ENCODE results near the gene SDK1.

Gene SDK1

DNA sequence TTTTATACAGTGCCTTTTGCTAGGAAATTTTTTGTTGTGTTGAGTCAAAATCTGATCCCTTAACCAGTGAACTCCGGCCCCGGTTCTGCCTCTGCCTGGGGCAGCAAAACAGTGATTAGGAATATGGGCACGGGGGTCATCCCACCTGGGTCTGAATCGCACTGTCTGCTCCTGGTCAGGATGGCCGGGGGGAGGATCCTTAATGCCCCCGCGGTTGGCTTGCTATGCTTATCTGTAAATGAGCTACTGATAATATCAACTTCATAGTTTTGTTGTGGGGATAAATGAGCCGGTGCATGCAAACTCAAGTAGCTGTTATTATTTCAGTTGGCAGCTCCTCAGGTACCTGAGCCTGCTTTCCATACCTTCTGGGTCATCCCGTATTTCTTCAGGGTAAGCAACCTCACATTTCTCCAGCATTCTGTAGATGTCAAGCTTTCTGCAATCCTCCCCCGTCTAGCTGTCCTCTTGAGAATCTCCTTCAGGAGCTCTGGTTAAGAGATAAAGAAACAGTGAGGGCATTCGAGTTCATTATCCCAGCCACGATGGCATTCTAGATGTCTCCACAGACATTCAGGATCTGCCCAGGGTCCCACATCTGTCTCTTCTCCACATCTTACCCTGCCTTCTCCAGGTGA lies 592.2 kb downstream of the SDK1 start:
- H3K27me3 ChIP-seq (ENCODE audit: control insufficient read depth, low read length): peaks cover 6% of the 10 kb centered on the region
- H4K20me1 ChIP-seq (ENCODE audit: control insufficient read depth, insufficient read depth, low read depth, low read length): no peaks in the 10 kb centered on the region
- H3K79me2 ChIP-seq (ENCODE audit: control insufficient read depth, low read length): no peaks in the 10 kb centered on the region
- no peak overlapping the region for H3K4me2 ChIP-seq (ENCODE audit: low read length)
- no peaks in the 10 kb centered on the region for H3K36me3 ChIP-seq (ENCODE audit: control insufficient read depth, low read length)
- no peaks in the 10 kb centered on the region for H3K9me2 ChIP-seq (replicated peaks; ENCODE audit: control insufficient read depth, low read length)
- no peaks in the 10 kb centered on the region for H3K9me3 ChIP-seq (ENCODE audit: control insufficient read depth, insufficient read depth, low read length)
- H3K27ac ChIP-seq (ENCODE audit: low read depth, low read length): no peak overlapping the region
- TF ChIP-seq, protein P1, sequence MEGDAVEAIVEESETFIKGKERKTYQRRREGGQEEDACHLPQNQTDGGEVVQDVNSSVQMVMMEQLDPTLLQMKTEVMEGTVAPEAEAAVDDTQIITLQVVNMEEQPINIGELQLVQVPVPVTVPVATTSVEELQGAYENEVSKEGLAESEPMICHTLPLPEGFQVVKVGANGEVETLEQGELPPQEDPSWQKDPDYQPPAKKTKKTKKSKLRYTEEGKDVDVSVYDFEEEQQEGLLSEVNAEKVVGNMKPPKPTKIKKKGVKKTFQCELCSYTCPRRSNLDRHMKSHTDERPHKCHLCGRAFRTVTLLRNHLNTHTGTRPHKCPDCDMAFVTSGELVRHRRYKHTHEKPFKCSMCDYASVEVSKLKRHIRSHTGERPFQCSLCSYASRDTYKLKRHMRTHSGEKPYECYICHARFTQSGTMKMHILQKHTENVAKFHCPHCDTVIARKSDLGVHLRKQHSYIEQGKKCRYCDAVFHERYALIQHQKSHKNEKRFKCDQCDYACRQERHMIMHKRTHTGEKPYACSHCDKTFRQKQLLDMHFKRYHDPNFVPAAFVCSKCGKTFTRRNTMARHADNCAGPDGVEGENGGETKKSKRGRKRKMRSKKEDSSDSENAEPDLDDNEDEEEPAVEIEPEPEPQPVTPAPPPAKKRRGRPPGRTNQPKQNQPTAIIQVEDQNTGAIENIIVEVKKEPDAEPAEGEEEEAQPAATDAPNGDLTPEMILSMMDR (IDR thresholded peaks at IDR 0.05; ENCODE audit: low read depth, low read length, poor library complexity, severe bottlenecking): no peak
- TF ChIP-seq EZH2phosphoT487 (IDR thresholded peaks at IDR 0.05; ENCODE audit: borderline replicate concordance, low read length): no peak
- H3K4me3 ChIP-seq (ENCODE audit: low read length): no peak overlapping the region
- H3K4me1 ChIP-seq (ENCODE audit: control insufficient read depth, low read length): 0 out of 2 replicates have a peak, but pooled peaks cover 3% of the 10 kb centered on the region
- H3F3A ChIP-seq (ENCODE audit: control insufficient read depth, insufficient read depth): no peaks in the 10 kb centered on the region

DNA sequence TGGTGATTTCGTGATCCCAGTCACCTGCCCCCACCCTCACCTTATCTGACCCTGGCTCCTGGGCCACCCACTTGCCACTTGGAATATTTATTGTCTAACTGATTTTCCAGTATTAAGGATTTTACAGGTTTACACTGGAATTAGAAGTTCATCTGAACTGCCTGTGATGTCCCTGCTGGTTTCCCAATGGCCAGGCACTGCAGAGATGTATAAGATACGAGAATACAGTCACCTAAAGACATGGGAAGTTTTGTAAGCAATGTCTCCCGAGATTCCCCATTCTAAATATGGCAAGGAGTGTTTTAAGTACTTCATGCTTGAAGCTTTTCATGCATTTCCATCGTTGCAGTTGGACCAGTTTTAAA lies 592.7 kb downstream of the SDK1 start:
- Histone ChIP-seq H3K27ac (ENCODE audit: low read depth, low read length) (no peak overlapping the region), H3K4me3 (ENCODE audit: low read length) (no peak overlapping the region), H4K20me1 (ENCODE audit: control insufficient read depth, insufficient read depth, low read depth, low read length) (no peaks in the 10 kb centered on the region), H3K27me3 (ENCODE audit: control insufficient read depth, low read length) (peaks cover 6% of the 10 kb centered on the region), H3K4me1 (ENCODE audit: control insufficient read depth, low read length) (0 out of 2 replicates have a peak, but pooled peaks cover 3% of the 10 kb centered on the region), H3K36me3 (ENCODE audit: control insufficient read depth, low read length) (no peaks in the 10 kb centered on the region), H3K9me3 (ENCODE audit: control insufficient read depth, insufficient read depth, low read length) (no peaks in the 10 kb centered on the region), H3F3A (ENCODE audit: control insufficient read depth, insufficient read depth) (no peaks in the 10 kb centered on the region), H3K9me2 (replicated peaks; ENCODE audit: control insufficient read depth, low read length) (no peaks in the 10 kb centered on the region), H3K4me2 (ENCODE audit: low read length) (no peak overlapping the region), H3K79me2 (ENCODE audit: control insufficient read depth, low read length) (no peaks in the 10 kb centered on the region)
- no peak for TF ChIP-seq EZH2phosphoT487 (IDR thresholded peaks at IDR 0.05; ENCODE audit: borderline replicate concordance, low read length)
- TF ChIP-seq, protein P1 (IDR thresholded peaks at IDR 0.05; ENCODE audit: low read depth, low read length, poor library complexity, severe bottlenecking): no peak

DNA sequence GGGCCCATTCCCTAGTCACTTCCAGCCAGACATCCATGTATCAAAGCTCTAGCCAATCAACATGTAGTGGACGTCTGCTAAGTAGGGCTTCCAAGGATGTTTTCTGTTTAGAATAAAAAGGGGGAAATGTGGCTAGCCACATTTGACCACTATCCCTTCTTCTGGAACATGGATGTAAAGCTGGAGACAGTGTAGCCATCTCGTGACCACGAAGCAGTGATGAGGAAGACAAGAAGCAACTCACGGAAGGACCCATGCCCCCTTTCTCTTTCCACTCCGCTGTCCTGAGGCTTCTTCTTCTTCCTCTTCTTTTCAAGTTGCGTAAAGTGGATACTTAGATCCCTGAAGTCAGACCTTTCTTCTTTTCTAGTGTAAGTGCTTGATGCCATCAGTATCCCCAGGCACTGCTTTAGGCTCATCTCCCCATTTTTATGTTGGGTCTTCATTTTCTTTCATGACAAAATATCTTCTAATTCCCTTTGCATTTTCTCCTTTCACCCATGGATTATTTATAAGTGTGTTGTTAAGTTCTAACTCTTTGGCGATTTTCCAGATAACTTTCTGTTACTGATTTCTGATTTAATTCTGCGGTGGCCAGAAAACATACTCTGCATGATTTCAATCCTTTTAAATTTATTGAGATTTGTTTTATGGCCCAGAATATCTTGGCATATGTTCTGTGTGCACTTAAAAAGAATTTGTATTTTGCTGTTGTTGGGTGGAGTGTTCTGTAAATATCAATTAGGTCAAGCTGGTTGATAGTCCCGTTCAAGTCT lies 594.5 kb downstream of the SDK1 start:
- Histone ChIP-seq H3K27me3 (ENCODE audit: control insufficient read depth, low read length) (peaks cover 6% of the 10 kb centered on the region), H3K4me2 (ENCODE audit: low read length) (no peak overlapping the region)

More for the DNA sequence above, 594.5 kb downstream of the SDK1 start:
- H3K4me3 ChIP-seq (ENCODE audit: low read length): no peak overlapping the region
- H3F3A ChIP-seq (ENCODE audit: control insufficient read depth, insufficient read depth): no peaks in the 10 kb centered on the region
- no peaks in the 10 kb centered on the region for H3K9me2 ChIP-seq (replicated peaks; ENCODE audit: control insufficient read depth, low read length)
- no peaks in the 10 kb centered on the region for H3K9me3 ChIP-seq (ENCODE audit: control insufficient read depth, insufficient read depth, low read length)
- H4K20me1 ChIP-seq (ENCODE audit: control insufficient read depth, insufficient read depth, low read depth, low read length): no peaks in the 10 kb centered on the region
- H3K4me1 ChIP-seq (ENCODE audit: control insufficient read depth, low read length): 0 out of 2 replicates have a peak, but pooled peaks cover 3% of the 10 kb centered on the region
- H3K36me3 ChIP-seq (ENCODE audit: control insufficient read depth, low read length): no peaks in the 10 kb centered on the region
- no peaks in the 10 kb centered on the region for H3K79me2 ChIP-seq (ENCODE audit: control insufficient read depth, low read length)
- TF ChIP-seq, protein P1 (IDR thresholded peaks at IDR 0.05; ENCODE audit: low read depth, low read length, poor library complexity, severe bottlenecking): no peak
- no peak for TF ChIP-seq EZH2phosphoT487 (IDR thresholded peaks at IDR 0.05; ENCODE audit: borderline replicate concordance, low read length)
- H3K27ac ChIP-seq (ENCODE audit: low read depth, low read length): no peak overlapping the region

Data from DOHH2 (cell line).